Measurements from ENCODE around the gene KCNE3. TPM values are rescaled to one million over a fixed set of nuclear protein-coding genes. Genes with fewer than 3 reads are reported as not detected.
A peak's percentile ranks its signal among the peaks of the same experiment; 100 is the strongest.

Gene KCNE3
- total and polyA plus RNA-seq, 2 experiments from 2014 or later, result 2.3 to 10.6 TPM

- Mint-ChIP-seq H3K9me3 (no peaks in the 10 kb centered on the region; the same call in 2 of the 3 replicates), H3K27me3 (ENCODE audit: insufficient read depth, low read depth, poor library complexity) (peaks cover 5% of the 10 kb centered on the region), H3K36me3 (ENCODE audit: low read depth) (no peaks in the 10 kb centered on the region), H3K4me3 (no peak overlapping the region), H3K27ac (no peak overlapping the region), H3K4me1 (no peaks in the 10 kb centered on the region)
- Histone ChIP-seq H2AFZ (peak overlapping the region; percentile 84), H3K4me3 (no peak overlapping the region), H3K79me2 (replicated peaks; ENCODE audit: insufficient read depth) (no peaks in the 10 kb centered on the region), H3K27ac (ENCODE audit: low read depth) (no peak overlapping the region), H3K36me3 (ENCODE audit: insufficient read depth) (no peaks in the 10 kb centered on the region), H4K20me1 (replicated peaks; ENCODE audit: insufficient read depth) (no peaks in the 10 kb centered on the region), H3K9me2 (ENCODE audit: insufficient read depth) (0 out of 2 replicates have a peak, but pooled peaks cover 6% of the 10 kb centered on the region), H3K4me1 (ENCODE audit: insufficient read depth) (no peaks in the 10 kb centered on the region), H3K27me3 (ENCODE audit: insufficient read depth) (no peaks in the 10 kb centered on the region), H3K4me2 (no peak overlapping the region), H3F3A (replicated peaks; ENCODE audit: low read depth) (no peaks in the 10 kb centered on the region)
- DNase-seq (ENCODE audit: low spot score) (no peak), ATAC-seq (no peak)
- TF ChIP-seq ZNF462 (CRISPR knock-in tag; IDR thresholded peaks at IDR 0.05), result no peak
- no peak for TF ChIP-seq ZNF331 (CRISPR knock-in tag; IDR thresholded peaks at IDR 0.05; ENCODE audit: low read depth)
- no peak for TF ChIP-seq NANOG (IDR thresholded peaks at IDR 0.05; ENCODE audit: borderline replicate concordance)
- no peak for TF ChIP-seq POLR2AphosphoS5 (IDR thresholded peaks at IDR 0.05; ENCODE audit: low read depth)
- TF ChIP-seq REST (IDR thresholded peaks at IDR 0.05; ENCODE audit: unreplicated experiment), result no peak
- TF ChIP-seq CTCF (conservative IDR thresholded peaks at IDR 0.05; ENCODE audit: low read depth in 2 of 2), result no peak
- TF ChIP-seq ETS1 (IDR thresholded peaks at IDR 0.05), result no peak
- TF ChIP-seq EZH2 (IDR thresholded peaks at IDR 0.05; ENCODE audit: low read depth, unreplicated experiment), result no peak
- no peak for TF ChIP-seq ZNF114 (CRISPR knock-in tag; IDR thresholded peaks at IDR 0.05)
- TF ChIP-seq CREB1 (CRISPR knock-in tag; IDR thresholded peaks at IDR 0.05; ENCODE audit: low read depth), result no peak
- TF ChIP-seq EZH2phosphoT487 (IDR thresholded peaks at IDR 0.05; ENCODE audit: unreplicated experiment), result no peak
- no peak for TF ChIP-seq JUNB (IDR thresholded peaks at IDR 0.05; ENCODE audit: unreplicated experiment)
These were observed 11.8 kb upstream of the KCNE3 start for GRCh38 chr11:74478877-74479731.
